IPS DF 4.7 (cell line): ENCODE measurements around the gene RBM11.
"Not testable (repeated sequence)": the region's sequence is repeated elsewhere in the genome, so short reads cannot be mapped to it uniquely, and the experiment has no call there.

ENCODE experiments used
- DNase-seq: peaks from one replicate; pipeline ENCODE4 v3.0.0-alpha.2; 2013; ENCODE audit warnings: low spot score; ENCODE audit errors: extremely low read depth

RBM11 gene, protein sequence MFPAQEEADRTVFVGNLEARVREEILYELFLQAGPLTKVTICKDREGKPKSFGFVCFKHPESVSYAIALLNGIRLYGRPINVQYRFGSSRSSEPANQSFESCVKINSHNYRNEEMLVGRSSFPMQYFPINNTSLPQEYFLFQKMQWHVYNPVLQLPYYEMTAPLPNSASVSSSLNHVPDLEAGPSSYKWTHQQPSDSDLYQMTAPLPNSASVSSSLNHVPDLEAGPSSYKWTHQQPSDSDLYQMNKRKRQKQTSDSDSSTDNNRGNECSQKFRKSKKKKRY

DNA sequence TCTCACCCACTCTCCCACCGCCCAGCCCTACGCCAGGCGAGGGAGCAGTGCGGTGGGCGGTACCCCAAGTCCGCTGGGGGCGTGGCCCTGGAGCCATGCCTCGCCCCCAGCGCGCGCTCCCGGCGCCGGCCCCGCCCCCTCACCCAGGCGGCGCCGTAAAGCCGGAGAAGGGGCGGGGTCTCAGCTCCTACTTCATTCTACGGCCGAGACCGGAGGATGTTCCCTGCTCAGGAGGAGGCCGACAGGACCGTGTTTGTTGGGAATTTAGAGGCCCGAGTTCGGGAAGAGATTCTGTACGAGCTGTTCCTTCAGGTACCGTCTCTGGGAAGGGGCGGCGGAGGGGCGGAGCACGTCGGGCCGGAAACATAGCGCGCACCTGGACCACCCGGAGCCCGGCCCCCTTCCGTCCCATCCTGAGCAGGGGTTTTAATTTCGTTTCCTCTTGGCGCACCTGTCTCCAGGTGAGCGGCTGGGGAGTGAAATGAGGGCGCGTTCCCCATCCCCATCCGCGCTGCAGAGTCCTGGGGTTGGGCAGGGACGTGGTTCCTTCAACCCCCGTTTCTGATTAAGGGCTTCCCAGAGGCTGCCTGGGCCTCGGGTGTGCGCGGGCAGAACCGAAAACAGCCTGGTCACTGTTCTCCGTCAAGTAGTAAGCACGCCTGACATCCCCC lies at the start of gene RBM11:
RBM11 (plus strand) TSS at position 187 of the 671 bp plus-strand sequence; CDS start at position 217, 30 bp downstream.
- DNase-seq: peak; percentile 28

DNA sequence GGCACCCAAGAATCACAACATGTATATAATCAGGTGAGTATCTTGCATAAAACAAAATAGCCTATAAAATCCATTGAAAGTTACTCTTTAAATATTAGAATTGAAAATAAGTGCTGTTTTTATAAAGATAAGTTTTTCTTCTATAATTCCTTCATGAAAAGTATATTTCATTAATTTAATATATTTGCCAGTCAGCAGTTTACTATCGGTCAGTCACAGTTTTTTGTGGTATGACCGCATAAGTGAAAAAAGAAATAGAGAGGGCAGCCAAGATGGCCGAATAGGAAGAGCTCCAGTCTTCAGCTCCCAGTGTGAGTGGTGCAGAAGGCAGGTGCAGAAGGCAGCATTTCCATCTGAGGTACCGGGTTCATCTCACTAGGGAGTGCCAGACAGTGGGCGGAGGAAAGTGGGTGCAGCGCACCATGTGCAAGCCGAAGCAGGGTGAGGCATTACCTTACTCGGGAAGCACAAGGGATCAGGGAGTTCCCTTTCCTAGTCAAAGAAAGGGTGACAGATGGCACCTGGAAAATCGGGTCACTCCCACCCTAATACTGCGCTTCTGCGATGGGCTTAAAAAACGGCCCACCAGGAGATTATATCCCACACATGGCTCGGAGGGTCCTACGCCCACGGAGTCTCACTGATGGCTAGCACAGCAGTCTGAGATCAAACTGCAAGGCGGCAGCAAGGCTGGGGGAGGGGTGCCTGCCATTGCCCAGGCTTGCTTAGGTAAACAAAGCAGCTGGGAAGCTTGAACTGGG lies 49.3 kb upstream of the RBM11 start:
- DNase-seq: not testable (repeated sequence)

DNA sequence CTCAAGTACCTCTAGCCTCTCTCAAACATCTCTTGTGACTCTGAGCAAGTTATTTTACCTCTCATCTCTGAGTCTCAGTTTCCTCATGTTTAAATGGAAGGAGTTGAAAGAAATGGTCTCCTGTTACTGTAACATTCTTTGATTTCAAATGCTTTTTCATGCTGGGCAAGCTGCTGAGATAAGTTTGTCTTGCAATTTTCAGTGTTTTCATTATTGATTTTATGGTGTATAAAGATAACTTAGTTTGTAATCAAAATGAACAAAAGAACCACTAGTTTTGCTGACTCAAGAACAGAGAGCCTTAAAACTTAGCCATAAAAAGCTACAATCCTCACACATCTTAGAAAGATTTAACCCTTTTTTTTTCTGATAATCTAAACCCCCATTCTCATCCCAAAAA lies 9.7 kb upstream of the RBM11 start:
- DNase-seq: no peak

DNA sequence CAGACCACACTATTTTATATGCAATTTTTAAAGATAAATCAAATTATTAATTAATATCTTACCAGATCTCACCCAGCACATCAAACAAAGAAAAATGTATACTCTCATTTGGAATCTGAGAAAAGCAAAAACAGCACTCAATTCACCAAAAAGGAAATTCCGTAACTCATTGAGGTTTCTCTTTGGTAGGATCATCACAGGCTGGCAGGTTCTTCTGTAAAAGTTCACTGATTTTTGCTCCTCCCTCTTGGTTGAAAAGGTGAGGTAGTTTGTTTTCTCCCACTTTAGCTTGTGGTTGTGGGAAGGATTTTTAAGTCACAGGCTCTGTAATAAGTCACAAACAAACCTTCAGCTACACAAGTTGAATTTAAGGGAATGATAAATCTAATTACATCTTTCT lies 5.2 kb upstream of the RBM11 start, which contains the start of gene LIPI:
LIPI (minus strand) TSS at position 218 of the 400 bp plus-strand sequence; CDS start at position 108, 110 bp downstream.
- no peak for DNase-seq

DNA sequence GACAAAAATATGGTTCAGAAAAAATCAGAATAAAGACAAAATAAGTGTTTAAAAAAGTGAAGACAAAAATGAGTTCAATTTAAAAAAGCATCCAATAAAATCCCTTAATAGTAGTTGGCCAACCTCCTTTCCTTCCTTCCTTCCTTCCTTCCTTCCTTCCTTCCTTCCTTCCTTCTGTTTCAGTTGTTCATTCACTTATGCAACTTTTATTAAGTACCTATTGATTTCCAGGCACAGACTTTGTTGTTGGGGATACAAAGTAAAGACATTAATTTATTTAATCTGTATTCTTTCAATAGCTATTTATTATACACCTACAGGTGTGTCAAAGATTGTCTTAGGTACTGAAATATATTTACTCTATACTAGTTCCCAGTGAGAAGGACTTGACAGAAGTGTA lies 2.8 kb upstream of the RBM11 start:
- no peak for DNase-seq

DNA sequence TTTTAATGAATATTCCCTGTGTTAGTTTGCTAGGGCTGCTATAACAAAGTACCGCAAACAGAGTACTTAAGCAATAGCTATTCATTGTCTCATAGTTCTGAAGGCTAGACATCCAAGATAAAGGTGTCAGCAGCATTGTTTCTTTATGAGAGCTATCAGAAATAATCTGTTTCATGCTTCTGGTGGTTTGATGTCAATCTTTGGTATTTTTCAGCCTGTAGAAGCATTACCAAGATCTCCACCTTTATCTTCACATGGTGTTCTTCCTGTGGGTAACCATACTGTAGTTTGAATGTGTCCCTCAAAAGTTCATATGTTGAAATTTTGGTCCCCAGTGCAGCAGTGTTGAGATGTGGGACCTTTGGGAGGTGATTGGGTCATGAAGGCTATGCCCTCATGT lies 7.4 kb downstream of the RBM11 start:
- DNase-seq: no peak

DNA sequence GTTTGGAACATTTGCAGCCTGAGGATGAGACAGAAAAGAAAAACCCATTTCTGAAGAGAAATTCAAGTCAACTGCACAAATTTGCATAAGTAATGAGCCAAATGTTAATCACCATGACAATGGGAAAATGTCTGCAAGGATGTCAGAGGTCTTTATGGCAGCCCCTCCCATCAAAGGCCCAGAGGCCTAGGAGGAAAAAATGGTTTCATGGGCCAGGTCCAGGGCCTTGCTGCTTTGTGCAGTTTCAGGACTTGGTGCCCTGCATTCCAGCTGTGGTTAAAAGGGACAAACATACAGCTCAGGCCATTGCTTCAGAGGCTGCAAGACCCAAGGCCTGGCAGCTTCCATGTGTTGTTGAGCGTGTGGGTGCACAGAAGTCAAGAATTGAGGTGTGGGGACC lies 13.4 kb downstream of the RBM11 start:
- DNase-seq: no peak

DNA sequence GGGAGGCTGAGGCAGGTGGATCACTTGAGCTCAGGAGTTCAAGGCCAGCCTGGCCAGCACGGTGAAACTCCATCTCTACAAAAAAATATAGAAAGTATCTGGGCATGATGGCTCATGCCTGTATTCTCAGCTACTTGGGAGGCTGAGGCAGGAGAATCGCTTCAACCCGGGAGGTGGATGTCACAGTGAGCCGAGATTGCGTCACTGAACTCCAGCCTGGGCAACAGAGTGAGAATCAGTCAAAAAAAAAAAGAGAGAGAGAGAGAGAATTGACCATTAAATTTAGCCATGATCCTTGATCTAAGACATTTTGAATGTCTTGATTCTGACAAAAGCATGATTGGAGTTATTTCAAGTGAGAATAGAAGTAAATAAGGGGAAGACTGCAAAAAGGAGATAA lies 19.1 kb downstream of the RBM11 start:
- DNase-seq: no peak

DNA sequence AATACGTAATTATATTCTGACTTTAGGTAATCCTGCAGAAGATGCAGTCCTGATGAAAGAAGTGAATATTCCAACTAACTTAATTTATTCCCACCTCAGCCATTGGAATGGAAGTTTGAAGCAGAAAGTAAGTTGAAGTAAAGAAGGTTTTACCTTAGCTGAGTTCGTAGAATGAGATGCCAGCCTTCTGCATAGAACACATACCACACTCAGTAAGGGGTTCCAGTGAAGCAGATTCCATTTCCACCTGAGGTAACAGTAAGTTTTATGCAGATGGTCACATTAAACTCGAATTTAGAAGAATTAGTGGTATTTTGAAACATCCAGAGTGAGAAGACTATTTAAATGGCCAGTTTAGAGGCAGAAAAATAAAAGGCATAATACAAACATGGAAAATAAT lies 20.2 kb downstream of the RBM11 start:
- DNase-seq: no peak

DNA sequence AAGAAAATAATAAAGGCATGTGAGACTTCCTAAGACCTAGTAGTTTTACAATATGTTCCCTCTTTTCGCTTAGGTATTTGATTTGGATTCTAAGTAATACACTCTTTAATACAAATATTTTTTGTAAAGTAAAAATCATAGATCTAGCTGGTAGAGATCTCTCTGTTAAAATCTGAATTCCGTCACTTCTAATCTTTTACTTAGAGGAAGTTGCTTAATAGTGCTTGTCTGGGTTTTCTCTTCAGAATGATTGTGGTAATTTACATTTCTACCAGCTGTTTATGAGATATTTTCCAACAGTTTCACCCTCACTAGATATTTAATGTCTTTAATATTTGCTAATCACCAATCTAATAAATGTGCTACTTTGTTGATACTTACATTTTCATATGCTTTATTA lies 23.3 kb downstream of the RBM11 start:
- no peak for DNase-seq

DNA sequence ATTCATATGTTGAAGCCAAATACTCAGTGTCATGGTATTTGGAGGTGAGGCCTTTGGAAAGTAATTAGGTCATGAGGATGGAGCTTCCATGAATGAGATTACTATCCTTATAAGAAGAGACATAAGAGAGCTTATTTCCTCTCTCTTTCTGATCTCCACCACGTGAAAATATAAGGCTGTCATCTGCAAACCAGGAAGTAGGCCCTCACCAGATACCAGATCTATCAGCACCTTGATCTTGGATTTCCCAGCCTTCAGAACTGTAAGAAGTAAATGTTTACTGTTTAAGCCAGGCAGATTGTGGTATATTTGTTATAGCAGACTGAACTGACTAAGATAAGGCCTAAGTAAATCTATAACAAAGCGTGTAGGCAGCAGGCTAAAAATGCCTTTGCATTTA lies 25.3 kb downstream of the RBM11 start:
- no peak for DNase-seq

DNA sequence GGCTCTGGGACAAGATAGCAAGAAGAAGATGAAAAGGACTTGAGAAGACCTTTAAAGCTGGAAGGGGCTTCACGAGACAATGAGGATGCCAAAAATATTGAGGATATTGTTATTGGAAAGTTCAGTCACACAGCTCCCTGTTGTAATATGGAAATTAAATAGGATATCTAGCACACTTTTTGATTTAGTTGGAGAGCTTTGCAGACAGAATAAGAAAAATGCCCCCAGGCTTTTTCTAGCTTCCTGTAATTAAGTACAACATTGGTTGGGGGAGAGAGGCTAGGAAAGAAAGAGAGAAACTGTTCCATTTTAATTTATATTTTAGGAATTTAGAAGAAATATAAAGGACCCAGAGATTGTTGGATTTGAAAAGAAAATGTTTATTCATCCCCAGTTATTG lies 27.5 kb downstream of the RBM11 start:
- DNase-seq: no peak

DNA sequence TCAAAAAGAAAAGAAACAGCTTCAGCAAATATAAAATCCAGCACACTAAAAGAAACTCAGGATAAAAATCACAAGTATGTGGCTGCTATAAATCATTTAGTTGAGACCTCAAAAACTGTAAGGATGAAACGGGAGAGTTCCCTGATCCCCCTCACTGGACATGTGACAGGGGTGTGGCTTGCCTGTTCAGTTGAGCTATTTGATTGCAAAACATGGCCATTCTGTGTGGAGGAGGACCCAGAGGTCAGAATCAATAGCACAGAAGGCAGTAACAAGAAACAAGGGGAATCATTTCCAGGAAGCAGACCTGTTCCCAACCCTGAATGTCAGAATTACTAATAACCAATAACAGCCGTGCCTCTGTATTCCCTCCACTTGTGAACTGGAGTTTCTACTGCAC lies 27.9 kb downstream of the RBM11 start:
- no peak for DNase-seq

DNA sequence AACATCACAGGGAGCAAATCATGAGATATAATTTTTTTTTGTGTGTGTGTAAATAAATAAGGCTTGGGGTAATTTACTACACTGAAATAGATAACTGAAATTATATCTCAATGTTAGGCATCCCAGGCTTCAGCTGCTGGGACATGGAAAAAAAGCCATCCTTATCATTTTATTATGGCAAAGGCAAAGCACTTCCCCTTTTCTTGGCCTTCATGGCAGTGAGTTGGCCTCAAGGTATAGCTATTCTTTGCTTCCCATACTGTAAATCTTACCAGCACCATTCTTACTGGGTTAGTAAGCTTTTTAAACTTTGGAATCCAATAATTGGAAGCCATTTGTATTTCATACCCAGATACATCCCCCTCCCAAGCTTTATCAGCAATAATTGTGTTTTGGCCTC lies 29.0 kb downstream of the RBM11 start:
- no peak for DNase-seq

DNA sequence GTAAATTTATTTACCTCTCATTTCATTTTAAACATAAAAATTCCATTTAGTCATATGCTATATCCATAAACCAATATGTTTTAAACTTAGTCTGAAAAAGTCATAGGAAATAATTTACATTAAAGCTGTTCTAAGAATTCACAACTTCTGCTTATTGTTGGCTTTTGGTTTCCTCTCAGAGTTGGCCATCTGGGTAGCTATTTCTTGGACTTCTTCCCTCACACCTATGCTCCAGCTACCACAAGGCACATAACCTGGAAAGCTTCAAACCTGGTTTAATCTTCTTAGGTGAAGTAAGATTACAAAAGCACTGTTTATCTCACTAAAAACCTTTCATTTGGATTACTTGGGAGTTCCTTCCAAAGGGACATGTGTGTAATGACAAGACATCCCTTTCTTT lies 29.8 kb downstream of the RBM11 start:
- no peak for DNase-seq

DNA sequence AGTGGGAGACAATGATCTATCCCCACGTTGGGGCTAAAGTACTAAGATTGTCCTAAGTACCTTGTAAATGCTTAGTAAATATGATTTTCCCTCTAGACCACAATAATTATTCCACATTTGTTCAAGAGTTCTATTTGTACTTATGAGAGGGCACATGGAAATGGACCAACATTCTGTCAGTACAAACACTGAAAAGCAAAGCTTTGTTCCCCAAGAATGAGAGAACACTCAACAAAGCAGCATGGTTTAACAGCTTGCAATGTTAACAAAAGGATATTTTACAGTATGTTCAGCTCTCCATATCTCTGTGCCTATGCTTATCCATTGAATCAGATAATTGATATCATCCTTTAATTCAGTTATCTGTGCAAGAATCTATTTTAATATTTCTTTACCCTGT lies 35.4 kb downstream of the RBM11 start:
- DNase-seq: no peak

DNA sequence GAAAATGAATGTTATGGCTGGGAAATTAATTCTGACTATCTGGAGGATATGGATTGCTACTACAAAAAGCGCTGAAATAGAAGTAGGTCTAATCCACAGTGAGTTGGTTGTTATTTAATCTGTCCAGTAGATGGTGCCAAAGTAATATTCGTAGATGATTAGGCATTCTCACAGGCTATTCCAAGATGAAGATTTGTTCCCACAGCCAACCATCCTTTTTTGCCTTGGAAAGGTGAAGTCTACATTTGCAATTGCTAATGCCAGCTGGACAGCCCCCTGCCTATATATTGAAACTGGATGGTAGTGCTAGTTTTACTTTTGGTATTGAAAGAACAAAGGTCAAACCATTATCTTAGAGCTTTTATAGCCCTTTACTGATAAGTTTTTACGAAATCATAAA lies 43.8 kb downstream of the RBM11 start:
- DNase-seq: no peak

DNA sequence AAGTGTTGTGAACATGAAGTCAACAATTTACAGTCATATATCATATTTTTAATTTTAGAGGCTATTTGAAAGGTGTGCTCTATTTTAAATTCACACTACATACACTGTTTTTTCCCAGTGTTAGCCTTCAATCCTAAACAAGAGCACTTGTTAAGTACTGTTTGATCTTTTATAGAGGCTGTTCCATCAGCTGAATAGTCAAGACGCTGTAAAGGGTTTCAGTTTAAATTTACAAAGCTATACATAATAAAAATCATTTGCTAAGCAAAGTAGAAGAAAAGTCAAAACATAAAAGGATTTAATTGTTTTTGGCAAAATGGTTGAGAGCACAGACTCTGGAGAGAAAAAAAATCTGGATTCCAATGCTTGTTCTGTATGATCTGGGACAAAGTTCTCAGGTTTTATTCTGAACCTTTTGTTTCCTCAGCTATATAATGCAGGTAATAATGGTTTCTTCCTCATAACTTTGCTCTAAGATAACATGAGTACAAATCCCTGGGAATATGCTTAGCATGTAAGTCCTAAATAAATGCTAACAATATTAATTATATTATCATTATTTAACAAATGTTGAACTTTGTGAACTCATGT lies 44.3 kb downstream of the RBM11 start:
- DNase-seq: no peak

DNA sequence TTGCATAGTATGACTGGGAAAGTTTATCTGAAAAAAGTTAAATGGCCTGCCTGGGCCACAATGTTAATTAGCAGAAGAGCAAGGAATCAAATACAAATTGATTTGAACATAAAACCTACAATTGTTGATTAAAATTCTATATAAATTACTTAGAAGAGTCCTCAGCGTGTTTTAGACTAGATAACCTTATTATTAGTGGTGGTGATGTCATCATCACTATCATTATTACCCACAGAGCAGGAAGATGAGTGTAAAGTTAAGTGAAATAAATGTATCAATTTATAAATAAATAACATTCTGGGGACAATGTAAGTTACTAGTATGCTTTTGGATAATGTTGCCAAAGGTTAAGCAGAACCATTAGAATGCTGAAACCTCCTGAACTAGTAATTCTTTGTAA lies 46.1 kb downstream of the RBM11 start:
- DNase-seq: no peak

DNA sequence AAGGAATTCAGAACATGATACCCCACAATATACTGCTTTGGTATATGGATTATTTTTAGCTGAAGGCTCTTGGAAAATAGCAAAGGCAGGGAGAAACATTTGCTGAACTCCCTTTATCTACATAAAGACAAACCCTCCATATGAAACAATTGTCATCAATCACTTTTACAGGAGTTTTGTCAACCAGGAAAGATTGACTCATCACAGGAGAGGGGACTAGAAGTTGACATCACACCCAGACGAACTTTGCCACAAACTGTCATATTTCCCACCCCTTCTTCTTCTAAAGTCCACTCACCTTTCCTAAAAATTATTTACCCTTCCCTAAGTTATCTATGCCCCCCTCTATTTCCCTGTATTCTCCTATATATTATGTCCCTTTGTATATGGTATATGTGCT lies 47.9 kb downstream of the RBM11 start:
- DNase-seq: no peak

DNA sequence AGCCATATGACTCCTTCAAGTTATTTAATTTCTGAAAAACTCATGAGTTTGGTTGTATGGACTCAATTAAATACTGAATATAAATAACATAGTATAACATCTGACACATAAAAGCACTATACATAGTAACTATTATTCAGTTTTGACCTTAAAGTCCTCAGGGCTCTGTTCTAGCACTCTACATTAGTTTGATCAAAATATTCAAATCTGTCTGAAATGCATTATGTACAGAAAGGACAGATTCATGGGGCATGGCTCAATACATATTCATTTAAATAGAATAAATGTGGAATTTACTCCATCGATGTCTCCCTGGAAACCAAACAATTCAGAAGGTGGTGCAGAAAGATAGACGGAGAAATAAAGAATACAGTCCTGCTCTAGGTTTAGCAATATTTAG lies 49.1 kb downstream of the RBM11 start:
- DNase-seq: no peak

DNA sequence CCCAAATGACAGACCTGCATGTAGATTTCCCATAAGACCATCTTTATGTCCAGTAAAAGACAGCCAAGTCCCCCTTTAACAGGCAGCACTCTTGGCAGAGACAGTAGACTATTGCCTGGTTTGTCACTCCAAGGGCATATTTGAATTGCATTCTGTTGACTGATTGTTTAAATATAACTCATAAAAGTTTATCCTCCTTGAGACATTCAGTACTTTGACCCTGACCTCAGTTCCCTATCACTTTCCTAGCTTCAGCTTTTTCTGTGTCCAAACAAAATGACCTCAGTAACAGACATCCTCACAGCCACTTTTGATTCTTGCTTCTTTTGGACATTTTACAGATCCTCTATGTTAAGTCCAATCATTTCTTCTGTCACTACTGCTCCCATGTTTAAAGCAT lies 51.1 kb downstream of the RBM11 start:
- DNase-seq: no peak
